ENCODE data around the gene GJA3. TPM values are rescaled to one million over a fixed set of nuclear protein-coding genes. Genes with fewer than 3 reads are reported as not detected.

The GJA3 gene
- total and polyA plus RNA-seq, 10 of the 15 experiments (the other 5 are each of a cell fraction or from before 2014, with no cell fraction given) = 0.03 to 0.11 (median 0.04) TPM; not detected in 5

DNA sequence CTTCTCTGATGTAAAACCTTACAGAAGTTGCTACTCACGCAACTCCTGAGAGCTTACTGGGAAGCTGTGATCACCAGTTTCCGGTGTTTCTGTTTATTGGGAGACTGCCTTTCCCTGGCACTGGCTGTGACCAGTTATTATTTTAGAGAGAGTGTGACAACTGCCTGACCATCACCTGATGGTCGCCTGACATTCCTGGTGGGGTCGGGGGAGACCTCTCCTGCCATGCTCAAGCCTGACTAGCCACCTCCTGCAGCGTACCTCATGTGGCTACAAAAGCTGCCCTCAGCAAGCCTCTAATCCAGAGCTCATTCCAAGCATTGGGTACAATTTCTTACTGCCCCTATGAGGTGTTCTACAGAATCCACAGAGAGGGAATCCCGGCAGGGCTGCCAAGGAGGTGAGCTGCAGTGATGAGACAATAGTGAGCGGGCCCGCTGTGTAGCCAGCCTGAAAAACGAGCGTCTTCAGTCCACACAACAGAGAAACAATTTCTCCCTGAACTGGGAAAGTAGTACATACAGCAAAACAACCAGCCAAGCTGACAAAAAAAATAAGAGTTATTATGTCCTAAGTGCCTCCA lies 28.7 kb downstream of the GJA3 start:
- ChIA-PET POLR2A (no interaction called here), CTCF (interaction anchor here (0.6 kb wide), 1 partner anchor 951 kb away, joined by 3 read pairs; no protein-coding TSS in a partner anchor), SMC1A (ENCODE audit: uncharacterized antibody, unreplicated experiment) (no interaction called here), RAD21 (ENCODE audit: unreplicated experiment) (interaction anchor here (0.7 kb wide), 1 partner anchor 129 kb away, joined by 3 read pairs; no protein-coding TSS in a partner anchor)
- Histone ChIP-seq H3K9ac (ENCODE audit: control insufficient read depth, insufficient read depth, low read length) (no peak overlapping the region), H3K79me2 (ENCODE audit: control insufficient read depth, insufficient read depth, low read length) (no peaks in the 10 kb centered on the region), H3K9me3 (replicated peaks; ENCODE audit: control insufficient read depth, insufficient read depth, low read length) (no peaks in the 10 kb centered on the region), H4K20me1 (ENCODE audit: control insufficient read depth, insufficient read depth) (no peaks in the 10 kb centered on the region), H3K4me1 (ENCODE audit: control insufficient read depth, insufficient read depth, low read length) (no peaks in the 10 kb centered on the region), H3K27me3 (replicated peaks in 1 of 2; ENCODE audit: control insufficient read depth in 2 of 2, insufficient read depth in 2 of 2, low read length in 1 of 2) (peaks cover 2 to 3% of the 10 kb centered on the region in 2 experiments; a peak in 2 of 4 replicates), H3K27ac (ENCODE audit: control insufficient read depth, insufficient read depth) (no peak overlapping the region), H3K36me3 (ENCODE audit: control insufficient read depth in 2 of 2, insufficient read depth in 2 of 2, low read length in 1 of 2) (no peaks in the 10 kb centered on the region), H3K4me3 (no peak overlapping the region), H2AFZ (ENCODE audit: control insufficient read depth, low read depth, low read length) (no peak overlapping the region), H3K4me2 (ENCODE audit: control insufficient read depth, insufficient read depth) (no peak overlapping the region)
- ATAC-seq = no peak
- no TSS peak for BruUV-seq (replicated peaks)
- no peak for DNase-seq (ENCODE audit: low read depth, low spot score)
- intact Hi-C loops (cut with micrococcal nuclease; ENCODE audit: unreplicated experiment) = no loop called here
- in situ Hi-C loops (cut with MboI) = no loop called here
- 77% methylated on average over 10 of the region's 10 CpGs for WGBS (ENCODE audit: insufficient coverage, insufficient replicate concordance, low lambda C conversion rate, missing lambda C conversion rate)
- TF ChIP-seq ZNF217 (IDR thresholded peaks at IDR 0.05) (no peak), ZNF274 (IDR thresholded peaks at IDR 0.05; ENCODE audit: insufficient read depth, insufficient read length) (no peak), SP1 (IDR thresholded peaks at IDR 0.05; ENCODE audit: low read depth, low read length) (no peak), SMAD5 (IDR thresholded peaks at IDR 0.05; ENCODE audit: low read depth) (no peak), RELA (IDR thresholded peaks at IDR 0.05; ENCODE audit: borderline replicate concordance, partially characterized antibody) (no peak), IRF3 (IDR thresholded peaks at IDR 0.05) (no peak), USF1 (IDR thresholded peaks at IDR 0.05; ENCODE audit: borderline replicate concordance, extremely low read length, insufficient read depth, low read depth, low read length) (no peak), FOXK2 (IDR thresholded peaks at IDR 0.05) (no peak), KAT2A (conservative IDR thresholded peaks at IDR 0.05; ENCODE audit: control insufficient read depth, low read depth, low read length) (no peak), HDGF (IDR thresholded peaks at IDR 0.05) (no peak), ETV6 (conservative IDR thresholded peaks at IDR 0.05 in 1 of 2, IDR thresholded peaks at IDR 0.05 in 1 of 2; ENCODE audit: borderline replicate concordance in 1 of 2, low read depth in 1 of 2) (no peak)
- TF ChIP-seq, protein P1, sequence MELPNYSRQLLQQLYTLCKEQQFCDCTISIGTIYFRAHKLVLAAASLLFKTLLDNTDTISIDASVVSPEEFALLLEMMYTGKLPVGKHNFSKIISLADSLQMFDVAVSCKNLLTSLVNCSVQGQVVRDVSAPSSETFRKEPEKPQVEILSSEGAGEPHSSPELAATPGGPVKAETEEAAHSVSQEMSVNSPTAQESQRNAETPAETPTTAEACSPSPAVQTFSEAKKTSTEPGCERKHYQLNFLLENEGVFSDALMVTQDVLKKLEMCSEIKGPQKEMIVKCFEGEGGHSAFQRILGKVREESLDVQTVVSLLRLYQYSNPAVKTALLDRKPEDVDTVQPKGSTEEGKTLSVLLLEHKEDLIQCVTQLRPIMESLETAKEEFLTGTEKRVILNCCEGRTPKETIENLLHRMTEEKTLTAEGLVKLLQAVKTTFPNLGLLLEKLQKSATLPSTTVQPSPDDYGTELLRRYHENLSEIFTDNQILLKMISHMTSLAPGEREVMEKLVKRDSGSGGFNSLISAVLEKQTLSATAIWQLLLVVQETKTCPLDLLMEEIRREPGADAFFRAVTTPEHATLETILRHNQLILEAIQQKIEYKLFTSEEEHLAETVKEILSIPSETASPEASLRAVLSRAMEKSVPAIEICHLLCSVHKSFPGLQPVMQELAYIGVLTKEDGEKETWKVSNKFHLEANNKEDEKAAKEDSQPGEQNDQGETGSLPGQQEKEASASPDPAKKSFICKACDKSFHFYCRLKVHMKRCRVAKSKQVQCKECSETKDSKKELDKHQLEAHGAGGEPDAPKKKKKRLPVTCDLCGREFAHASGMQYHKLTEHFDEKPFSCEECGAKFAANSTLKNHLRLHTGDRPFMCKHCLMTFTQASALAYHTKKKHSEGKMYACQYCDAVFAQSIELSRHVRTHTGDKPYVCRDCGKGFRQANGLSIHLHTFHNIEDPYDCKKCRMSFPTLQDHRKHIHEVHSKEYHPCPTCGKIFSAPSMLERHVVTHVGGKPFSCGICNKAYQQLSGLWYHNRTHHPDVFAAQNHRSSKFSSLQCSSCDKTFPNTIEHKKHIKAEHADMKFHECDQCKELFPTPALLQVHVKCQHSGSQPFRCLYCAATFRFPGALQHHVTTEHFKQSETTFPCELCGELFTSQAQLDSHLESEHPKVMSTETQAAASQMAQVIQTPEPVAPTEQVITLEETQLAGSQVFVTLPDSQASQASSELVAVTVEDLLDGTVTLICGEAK (IDR thresholded peaks at IDR 0.05; ENCODE audit: borderline replicate concordance) = no peak
- FAIRE-seq = no peak

All from GM12878 (cell line).